ENCODE results near the gene C1orf94. TPM values are rescaled to one million over a fixed set of nuclear protein-coding genes. Genes with fewer than 3 reads are reported as not detected.

The C1orf94 gene
- total and polyA plus RNA-seq, 10 of the 15 experiments (the other 5 are each of a cell fraction or from before 2014, with no cell fraction given): not detected

DNA sequence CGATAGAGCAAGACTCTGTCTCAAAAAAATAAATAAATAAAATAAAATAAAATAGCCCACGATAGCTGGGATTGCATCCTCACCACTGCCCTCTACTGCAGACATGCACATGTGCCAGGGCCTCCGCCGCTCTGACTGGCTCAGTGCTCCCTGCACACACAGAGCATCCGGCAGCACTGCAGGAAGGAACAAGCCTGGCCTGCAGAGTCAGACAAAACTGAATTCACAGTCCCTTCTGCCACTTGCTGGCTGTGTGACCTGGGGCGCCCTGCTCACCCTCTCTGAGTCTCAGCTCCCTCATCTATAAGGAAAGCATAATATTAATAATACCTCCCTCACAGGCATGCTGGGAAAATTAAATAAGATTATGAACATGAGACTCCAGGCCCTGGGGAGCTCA lies 47.1 kb upstream of the C1orf94 start:
- no TSS peak for BruUV-seq (replicated peaks)
- Histone ChIP-seq H3K9ac (ENCODE audit: control insufficient read depth, insufficient read depth, low read length) (no peak overlapping the region), H3K9me3 (replicated peaks; ENCODE audit: control insufficient read depth, insufficient read depth, low read length) (no peaks in the 10 kb centered on the region), H3K27ac (ENCODE audit: control insufficient read depth, insufficient read depth) (no peak overlapping the region), H4K20me1 (ENCODE audit: control insufficient read depth, insufficient read depth) (no peaks in the 10 kb centered on the region), H3K27me3 (replicated peaks in 1 of 2; ENCODE audit: control insufficient read depth in 2 of 2, insufficient read depth in 2 of 2, low read length in 1 of 2) (no peaks in the 10 kb centered on the region), H3K4me3 (no peak overlapping the region), H3K36me3 (ENCODE audit: control insufficient read depth in 2 of 2, insufficient read depth in 2 of 2, low read length in 1 of 2) (no peaks in the 10 kb centered on the region), H3K79me2 (ENCODE audit: control insufficient read depth, insufficient read depth, low read length) (no peaks in the 10 kb centered on the region), H2AFZ (ENCODE audit: control insufficient read depth, low read depth, low read length) (no peak overlapping the region), H3K4me2 (ENCODE audit: control insufficient read depth, insufficient read depth) (no peak overlapping the region), H3K4me1 (ENCODE audit: control insufficient read depth, insufficient read depth, low read length) (no peaks in the 10 kb centered on the region)
- 23% methylated on average over 6 of the region's 6 CpGs for whole genome bisulfite sequencing (ENCODE audit: insufficient coverage, insufficient replicate concordance, low lambda C conversion rate, missing lambda C conversion rate)
- intact Hi-C loops (cut with micrococcal nuclease; ENCODE audit: unreplicated experiment): loop anchor here (5.0 kb wide), 1 partner anchor 403 kb away; no protein-coding TSS in a partner anchor
- FAIRE-seq: no peak
- POLR2A ChIA-PET: no interaction called here
- CTCF ChIA-PET: no interaction called here
- RAD21 ChIA-PET (ENCODE audit: unreplicated experiment): no interaction called here
- in situ Hi-C loops (cut with MboI): no loop called here
- ATAC-seq: no peak
- SMC1A ChIA-PET (ENCODE audit: uncharacterized antibody, unreplicated experiment): no interaction called here
- TF ChIP-seq ZNF207 (IDR thresholded peaks at IDR 0.05; ENCODE audit: borderline replicate concordance): no peak
- TF ChIP-seq, protein P1, sequence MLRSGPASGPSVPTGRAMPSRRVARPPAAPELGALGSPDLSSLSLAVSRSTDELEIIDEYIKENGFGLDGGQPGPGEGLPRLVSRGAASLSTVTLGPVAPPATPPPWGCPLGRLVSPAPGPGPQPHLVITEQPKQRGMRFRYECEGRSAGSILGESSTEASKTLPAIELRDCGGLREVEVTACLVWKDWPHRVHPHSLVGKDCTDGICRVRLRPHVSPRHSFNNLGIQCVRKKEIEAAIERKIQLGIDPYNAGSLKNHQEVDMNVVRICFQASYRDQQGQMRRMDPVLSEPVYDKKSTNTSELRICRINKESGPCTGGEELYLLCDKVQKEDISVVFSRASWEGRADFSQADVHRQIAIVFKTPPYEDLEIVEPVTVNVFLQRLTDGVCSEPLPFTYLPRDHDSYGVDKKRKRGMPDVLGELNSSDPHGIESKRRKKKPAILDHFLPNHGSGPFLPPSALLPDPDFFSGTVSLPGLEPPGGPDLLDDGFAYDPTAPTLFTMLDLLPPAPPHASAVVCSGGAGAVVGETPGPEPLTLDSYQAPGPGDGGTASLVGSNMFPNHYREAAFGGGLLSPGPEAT (IDR thresholded peaks at IDR 0.05; ENCODE audit: low read depth): no peak
- no peak for TF ChIP-seq NR2F1 (conservative IDR thresholded peaks at IDR 0.05)
- TF ChIP-seq TAF1 (IDR thresholded peaks at IDR 0.05; ENCODE audit: borderline replicate concordance, low read depth, low read length): no peak
- TF ChIP-seq RAD21 (IDR thresholded peaks at IDR 0.05; ENCODE audit: insufficient read depth, low read depth, low read length): no peak
- TF ChIP-seq SP1 (IDR thresholded peaks at IDR 0.05; ENCODE audit: low read depth, low read length): no peak
- no peak for TF ChIP-seq IRF4 (IDR thresholded peaks at IDR 0.05; ENCODE audit: low read depth, low read length)
- TF ChIP-seq HDGF (IDR thresholded peaks at IDR 0.05): no peak
- no peak for TF ChIP-seq BRCA1 (IDR thresholded peaks at IDR 0.05; ENCODE audit: low read depth, low read length)
- no peak for TF ChIP-seq ZNF687 (IDR thresholded peaks at IDR 0.05)
- TF ChIP-seq ZSCAN29 (IDR thresholded peaks at IDR 0.05): no peak
- no peak for DNase-seq (ENCODE audit: low read depth, low spot score)

Data from GM12878 (cell line).